Midbrain (tissue), 1 donor: ENCODE results near the gene ZBTB1.
A peak's percentile ranks its signal among the peaks of the same experiment; 100 is the strongest.
"Not testable (repeated sequence)": the region's sequence is repeated elsewhere in the genome, so short reads cannot be mapped to it uniquely, and the experiment has no call there.

Experiments used
- DNase-seq: peaks from one replicate; lab custom pipeline; 2025; lab: John Stamatoyannopoulos, UW

Gene ZBTB1

GRCh38 chr14:64569138-64569631, 64.6 kb downstream of the ZBTB1 start:
- DNase-seq = peak; percentile 78

GRCh38 chr14:64569646-64570045, 65.1 kb downstream of the ZBTB1 start:
- DNase-seq = not testable (repeated sequence)

- DNase-seq = peak; percentile 79
These were observed 68.0 kb downstream of the ZBTB1 start for GRCh38 chr14:64572386-64573104.

GRCh38 chr14:64573109-64573508, 68.5 kb downstream of the ZBTB1 start:
- peak; percentile 88 for DNase-seq
